CD14-positive monocyte (primary cell): ENCODE results near the gene MADCAM1. TPM values are rescaled to one million over a fixed set of nuclear protein-coding genes. Genes with fewer than 3 reads are reported as not detected.

Experiments
- DNase-seq, 3 donors: peaks; one replicate each; pipeline ENCODE4 v3.0.0-alpha.2; 2011 to 2022
- H2AFZ ChIP-seq: 2 replicates; pipeline ENCODE4 v1.6.0; 2012; ENCODE audit warnings: mild to moderate bottlenecking, low read depth, low read length, inconsistent platforms; ENCODE audit not compliant: insufficient read depth, poor library complexity, severe bottlenecking
- H3K27ac ChIP-seq, 2 donors: 1 replicate in 1 of 2; 2 replicates in 1 of 2; pipeline ENCODE4 v1.5.1; 2012 to 2013; ENCODE audit warnings: low read length in 2 of 2, control low read depth in 1 of 2, inconsistent platforms in 1 of 2, low read depth in 1 of 2, mild to moderate bottlenecking in 1 of 2
- H3K27me3 ChIP-seq, 2 donors: one replicate each; pipeline versions ENCODE4 v1.6.0 to v1.6.1; 2011 to 2013; ENCODE audit warnings: low read length in 2 of 2; ENCODE audit not compliant: control insufficient read depth in 2 of 2, insufficient read depth in 2 of 2
- H3K36me3 ChIP-seq, 2 donors: replicated peaks in 1 of 2; 1 replicate in 1 of 2; 2 replicates in 1 of 2; pipeline versions ENCODE4 v1.5.1 to v1.6.1; 2012 to 2013; ENCODE audit warnings: low read length in 2 of 2, control low read depth in 1 of 2, inconsistent platforms in 1 of 2, mild to moderate bottlenecking in 1 of 2; ENCODE audit not compliant: insufficient read depth in 2 of 2, control insufficient read depth in 1 of 2
- H3K4me1 ChIP-seq, 2 donors: 1 replicate in 1 of 2; 2 replicates in 1 of 2; pipeline versions ENCODE4 v1.5.1 to v1.6.1; 2012 to 2013; ENCODE audit warnings: low read length in 2 of 2, control low read depth in 1 of 2, inconsistent platforms in 1 of 2, mild to moderate bottlenecking in 1 of 2, moderate library complexity in 1 of 2; ENCODE audit not compliant: insufficient read depth in 2 of 2, control insufficient read depth in 1 of 2
- H3K4me2 ChIP-seq: replicated peaks from 2 replicates; pipeline ENCODE3; 2012; ENCODE audit warnings: low read length, moderate library complexity, mild to moderate bottlenecking; ENCODE audit not compliant: poor library complexity, severe bottlenecking; ENCODE audit errors: extremely low read depth
- H3K4me3 ChIP-seq, 3 experiments: fragments of 200-600 bp in 1 of 3; sonication (generic) in 1 of 3; replicated peaks in 1 of 3; 1 replicate in 2 of 3; 2 replicates in 1 of 3; pipeline ENCODE4 v1.5.1; 2011 to 2013; ENCODE audit warnings: low read length in 3 of 3, mild to moderate bottlenecking in 3 of 3, control low read depth in 2 of 3, low read depth in 2 of 3, inconsistent platforms in 1 of 3, moderate library complexity in 1 of 3
- H3K79me2 ChIP-seq: 2 replicates; pipeline ENCODE4 v1.6.0; 2012; ENCODE audit warnings: mild to moderate bottlenecking, control low read depth, inconsistent platforms, low read length, moderate library complexity; ENCODE audit not compliant: insufficient read depth
- H3K9ac ChIP-seq: 2 replicates; pipeline ENCODE4 v1.6.0; 2017; ENCODE audit warnings: low read length, mild to moderate bottlenecking; ENCODE audit not compliant: insufficient read depth, poor library complexity, severe bottlenecking
- H3K9me3 ChIP-seq, 2 donors: replicated peaks in 1 of 2; 1 replicate in 1 of 2; 2 replicates in 1 of 2; pipeline versions ENCODE4 v1.5.1 to v1.6.1; 2012 to 2013; ENCODE audit warnings: low read length in 2 of 2, control low read depth in 1 of 2; ENCODE audit not compliant: control insufficient read depth in 1 of 2, insufficient read depth in 1 of 2
- H4K20me1 ChIP-seq: 2 replicates; pipeline ENCODE4 v1.6.0; 2012; ENCODE audit warnings: mild to moderate bottlenecking, low read length, control low read depth, moderate library complexity; ENCODE audit not compliant: insufficient read depth
- H3K27ac Mint-ChIP-seq, 7 donors: one replicate each; pipeline ENCODE4 v1.8.0; 2020; ENCODE audit warnings: mild to moderate bottlenecking in 7 of 7, mixed read lengths in 7 of 7, moderate library complexity in 6 of 7, inconsistent platforms in 2 of 7
- H3K27me3 Mint-ChIP-seq, 3 donors: one replicate each; pipeline ENCODE4 v1.8.0; 2021 to 2022; ENCODE audit warnings: low read depth in 3 of 3, mild to moderate bottlenecking in 3 of 3, mixed read lengths in 3 of 3, moderate library complexity in 3 of 3, inconsistent platforms in 1 of 3
- H3K36me3 Mint-ChIP-seq, 2 donors: one replicate each; pipeline ENCODE4 v1.8.0; 2020; ENCODE audit warnings: mixed read lengths in 2 of 2, inconsistent platforms in 1 of 2, mild to moderate bottlenecking in 1 of 2
- H3K4me1 Mint-ChIP-seq: one replicate; pipeline ENCODE4 v1.8.0; 2020; ENCODE audit warnings: mild to moderate bottlenecking, mixed read lengths
- H3K4me3 Mint-ChIP-seq, 2 donors: one replicate each; pipeline ENCODE4 v1.8.0; 2020; ENCODE audit warnings: mild to moderate bottlenecking in 2 of 2, mixed read lengths in 2 of 2, moderate library complexity in 1 of 2
- H3K9me3 Mint-ChIP-seq, 7 donors: one replicate each; pipeline ENCODE4 v1.8.0; 2020 to 2022; ENCODE audit warnings: mixed read lengths in 7 of 7, mild to moderate bottlenecking in 6 of 7, moderate library complexity in 6 of 7, inconsistent platforms in 2 of 7
- CTCF ChIP-seq: fragments of 200-600 bp; IDR thresholded peaks from one replicate; pipeline ENCODE4 v1.8.0; 2022; ENCODE audit warnings: antibody characterized with exemption, mild to moderate bottlenecking
- WGBS: methylation state at CpG from one replicate; pipeline ENCODE4 v1.1.5; 2013; ENCODE audit warnings: missing lambda C conversion rate; ENCODE audit not compliant: insufficient coverage; 5-methylcytosine and 5-hydroxymethylcytosine counted together
- intact Hi-C, 2 donors: fragments of 100-400 bp; cut with micrococcal nuclease; formaldehyde crosslinking; loops; one replicate each; pipeline versions ENCODE4 v1.15.0 to v1.15.1; 2023
- polyA plus RNA-seq, 3 donors: library from polyadenylated mRNA; depleted of rRNA in 1 of 3; unstranded in 2 of 3; stranded (reverse) in 1 of 3; fragments of 300-500 nt in 2 of 3; fragments of >200 nt in 1 of 3; fragmentation: Illumina TruSeq in 2 of 3; gene quantifications; 1 replicate in 2 of 3; 2 replicates in 1 of 3; pipeline ENCODE4 v1.2.3, GENCODE V29; 2012 to 2021

Gene MADCAM1
- polyA plus RNA-seq, 3 donors: 0.17 TPM; not detected in 2

- Mint-ChIP-seq H3K9me3 (peaks cover 9 to 19% (median 12%) of the 10 kb centered on the region in 7 donors), H3K4me3 (no peak overlapping the region), H3K36me3 (no peaks in the 10 kb centered on the region), H3K27me3 (peaks cover 28 to 48% (median 30%) of the 10 kb centered on the region in 3 donors), H3K27ac (no peak overlapping the region), H3K4me1 (peaks cover 2% of the 10 kb centered on the region)
- no peaks in the 10 kb centered on the region for H3K4me1 ChIP-seq
- peaks cover 3 to 10% of the 10 kb centered on the region in 2 donors for H3K9me3 ChIP-seq
- H3K4me2 ChIP-seq: no peak overlapping the region
- no peak overlapping the region for H3K27ac ChIP-seq
- no peaks in the 10 kb centered on the region for H4K20me1 ChIP-seq
- no peaks in the 10 kb centered on the region for H3K36me3 ChIP-seq
- no peaks in the 10 kb centered on the region for H3K79me2 ChIP-seq
- H3K9ac ChIP-seq: no peak overlapping the region
- H2AFZ ChIP-seq: no peak overlapping the region
- no peak for TF ChIP-seq CTCF
- 92% methylated on average over 34 of the region's 35 CpGs for WGBS
- intact Hi-C loops: no loop called here
- DNase-seq: no peak
- peaks cover 14 to 34% of the 10 kb centered on the region in 2 donors for H3K27me3 ChIP-seq
- H3K4me3 ChIP-seq: no peak overlapping the region
Measured at GRCh38 chr19:463483-464207, 32.6 kb upstream of the MADCAM1 start.

DNA sequence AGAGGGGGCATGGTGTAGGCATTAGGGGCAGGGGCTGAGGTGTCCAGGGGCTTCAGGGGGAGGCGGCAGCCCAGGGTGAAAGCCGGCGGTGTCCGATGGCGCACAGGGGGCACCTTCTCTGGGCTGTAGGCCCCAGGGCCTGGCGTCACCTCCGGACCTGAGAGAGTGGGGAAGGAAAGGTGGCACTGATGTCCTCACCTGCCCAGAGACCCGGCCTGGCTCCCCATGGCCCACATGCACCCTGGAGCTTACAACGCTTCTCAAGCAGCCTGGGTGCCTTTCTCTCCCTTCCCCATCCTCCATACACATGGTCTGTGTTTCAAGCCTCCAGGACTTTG is 32.1 kb upstream of the MADCAM1 start:
- peaks cover 0 to 10% of the 10 kb centered on the region in 2 donors for H3K9me3 ChIP-seq
- H3K4me2 ChIP-seq: no peak overlapping the region
- no peak for TF ChIP-seq CTCF
- H3K27ac ChIP-seq: no peak overlapping the region
- H3K4me1 Mint-ChIP-seq: peaks cover 2% of the 10 kb centered on the region
- no peaks in the 10 kb centered on the region for H3K36me3 ChIP-seq
- no peak overlapping the region for H3K27ac Mint-ChIP-seq
- no peaks in the 10 kb centered on the region for H3K79me2 ChIP-seq
- DNase-seq: no peak
- H3K4me3 ChIP-seq: no peak overlapping the region
- H3K27me3 Mint-ChIP-seq: peaks cover 27 to 45% (median 30%) of the 10 kb centered on the region in 3 donors
- H3K9ac ChIP-seq: no peak overlapping the region
- intact Hi-C loops: no loop called here
- 100% methylated on average over 2 of the region's 9 CpGs for WGBS
- H3K27me3 ChIP-seq: peaks cover 14 to 30% of the 10 kb centered on the region in 2 donors
- H3K4me3 Mint-ChIP-seq: no peak overlapping the region
- no peak overlapping the region for H2AFZ ChIP-seq
- H3K9me3 Mint-ChIP-seq: peaks cover 5 to 19% (median 11%) of the 10 kb centered on the region in 7 donors
- H3K36me3 Mint-ChIP-seq: no peaks in the 10 kb centered on the region
- H4K20me1 ChIP-seq: no peaks in the 10 kb centered on the region
- no peaks in the 10 kb centered on the region for H3K4me1 ChIP-seq
